Adipocyte (in vitro differentiated cells): ENCODE measurements around the gene PCBP3.

Experiments used
- DNase-seq: peaks from one replicate; pipeline ENCODE4 v3.0.0-alpha.2; 2015; ENCODE audit warnings: low read depth
- H3K27me3 ChIP-seq: replicated peaks from 2 replicates; pipeline ENCODE4 v1.7.0; 2013; ENCODE audit warnings: mild to moderate bottlenecking, low read length, moderate library complexity; ENCODE audit not compliant: control insufficient read depth, insufficient read depth
- H3K36me3 ChIP-seq: 2 replicates; pipeline ENCODE4 v1.7.0; 2013; ENCODE audit warnings: low read length, mild to moderate bottlenecking, moderate library complexity; ENCODE audit not compliant: control insufficient read depth, insufficient read depth, severe bottlenecking
- H3K4me1 ChIP-seq: 2 replicates; pipeline ENCODE4 v1.7.0; 2013; ENCODE audit warnings: mild to moderate bottlenecking, low read length, moderate library complexity; ENCODE audit not compliant: control insufficient read depth, insufficient read depth
- H3K4me3 ChIP-seq: 2 replicates; pipeline ENCODE4 v1.7.0; 2013; ENCODE audit warnings: mild to moderate bottlenecking, low read length, moderate library complexity
- H3K9ac ChIP-seq: 2 replicates; pipeline ENCODE4 v1.7.0; 2013; ENCODE audit warnings: mild to moderate bottlenecking, low read length, moderate library complexity
- H3K9me3 ChIP-seq: 2 replicates; pipeline ENCODE4 v1.7.0; 2013; ENCODE audit warnings: mild to moderate bottlenecking, low read length, moderate library complexity; ENCODE audit not compliant: control insufficient read depth

Gene PCBP3

GRCh38 chr21:45909238-45909988 lies 265.9 kb downstream of the PCBP3 start:
- Histone ChIP-seq H3K9ac (no peak overlapping the region), H3K36me3 (peaks cover 20% of the 10 kb centered on the region), H3K4me1 (no peaks in the 10 kb centered on the region), H3K27me3 (no peaks in the 10 kb centered on the region), H3K4me3 (no peak overlapping the region), H3K9me3 (no peaks in the 10 kb centered on the region)
- no peak for DNase-seq

GRCh38 chr21:45910155-45910547 lies 266.6 kb downstream of the PCBP3 start:
- no peaks in the 10 kb centered on the region for H3K27me3 ChIP-seq
- H3K9ac ChIP-seq = no peak overlapping the region
- no peaks in the 10 kb centered on the region for H3K9me3 ChIP-seq
- no peaks in the 10 kb centered on the region for H3K4me1 ChIP-seq
- H3K4me3 ChIP-seq = no peak overlapping the region
- no peak for DNase-seq
- H3K36me3 ChIP-seq = peaks cover 15% of the 10 kb centered on the region

- peaks cover 11% of the 10 kb centered on the region for H3K36me3 ChIP-seq
- H3K9me3 ChIP-seq = no peaks in the 10 kb centered on the region
- H3K27me3 ChIP-seq = no peaks in the 10 kb centered on the region
- no peak overlapping the region for H3K9ac ChIP-seq
- no peak for DNase-seq
- H3K4me3 ChIP-seq = no peak overlapping the region
- H3K4me1 ChIP-seq = peaks cover under 1% of the 10 kb centered on the region
Observed at GRCh38 chr21:45910548-45911221, 267.2 kb downstream of the PCBP3 start.

- Histone ChIP-seq H3K36me3 (peaks cover 11% of the 10 kb centered on the region), H3K27me3 (no peaks in the 10 kb centered on the region), H3K9ac (no peak overlapping the region), H3K4me1 (peaks cover 13% of the 10 kb centered on the region), H3K9me3 (no peaks in the 10 kb centered on the region), H3K4me3 (no peak overlapping the region)
- DNase-seq = no peak
Observed at GRCh38 chr21:45911806-45912325, 268.3 kb downstream of the PCBP3 start.

GRCh38 chr21:45912611-45913417 lies 269.3 kb downstream of the PCBP3 start:
- Histone ChIP-seq H3K4me3 (no peak overlapping the region), H3K9me3 (no peaks in the 10 kb centered on the region), H3K27me3 (no peaks in the 10 kb centered on the region), H3K9ac (no peak overlapping the region), H3K36me3 (peaks cover 11% of the 10 kb centered on the region), H3K4me1 (peaks cover 13% of the 10 kb centered on the region)
- no peak for DNase-seq

GRCh38 chr21:45913418-45913765 lies 269.9 kb downstream of the PCBP3 start:
- H3K9me3 ChIP-seq = no peaks in the 10 kb centered on the region
- H3K27me3 ChIP-seq = no peaks in the 10 kb centered on the region
- peaks cover 13% of the 10 kb centered on the region for H3K4me1 ChIP-seq
- H3K4me3 ChIP-seq = no peak overlapping the region
- no peak overlapping the region for H3K9ac ChIP-seq
- peaks cover 11% of the 10 kb centered on the region for H3K36me3 ChIP-seq
- no peak for DNase-seq

GRCh38 chr21:45913886-45914285 lies 270.4 kb downstream of the PCBP3 start:
- Histone ChIP-seq H3K9ac (no peak overlapping the region), H3K4me1 (peaks cover 13% of the 10 kb centered on the region), H3K36me3 (peaks cover 11% of the 10 kb centered on the region), H3K27me3 (no peaks in the 10 kb centered on the region), H3K4me3 (no peak overlapping the region), H3K9me3 (no peaks in the 10 kb centered on the region)
- DNase-seq = no peak

- H3K27me3 ChIP-seq = no peaks in the 10 kb centered on the region
- peaks cover 13% of the 10 kb centered on the region for H3K4me1 ChIP-seq
- H3K9ac ChIP-seq = no peak overlapping the region
- no peak overlapping the region for H3K4me3 ChIP-seq
- H3K9me3 ChIP-seq = no peaks in the 10 kb centered on the region
- DNase-seq = no peak
- peaks cover 11% of the 10 kb centered on the region for H3K36me3 ChIP-seq
Observed at GRCh38 chr21:45914321-45914845, 270.9 kb downstream of the PCBP3 start.

GRCh38 chr21:45916011-45916840 lies 272.7 kb downstream of the PCBP3 start:
- Histone ChIP-seq H3K36me3 (peaks cover 11% of the 10 kb centered on the region), H3K4me1 (peaks cover 13% of the 10 kb centered on the region), H3K9ac (peak overlapping the region; percentile 1), H3K27me3 (no peaks in the 10 kb centered on the region), H3K4me3 (no peak overlapping the region), H3K9me3 (no peaks in the 10 kb centered on the region)
- DNase-seq = no peak

- H3K9me3 ChIP-seq = no peaks in the 10 kb centered on the region
- peaks cover 3% of the 10 kb centered on the region for H3K36me3 ChIP-seq
- H3K4me3 ChIP-seq = no peak overlapping the region
- no peak overlapping the region for H3K9ac ChIP-seq
- DNase-seq = no peak
- peaks cover 13% of the 10 kb centered on the region for H3K4me1 ChIP-seq
- H3K27me3 ChIP-seq = no peaks in the 10 kb centered on the region
Observed at GRCh38 chr21:45917241-45917640, 273.7 kb downstream of the PCBP3 start.
